22Rv1 (cell line): ENCODE measurements around the gene MED23.

Source experiments
- H3K27ac ChIP-seq: fragments of 450-650 bp; 2 replicates; pipeline ENCODE4 v1.5.1; 2017
- CTCF ChIP-seq: fragments of 450-650 bp; IDR thresholded peaks from 2 replicates; pipeline ENCODE4 v1.5.1; 2017; ENCODE audit warnings: mild to moderate bottlenecking
- ZFX ChIP-seq: fragments of 450-650 bp; IDR thresholded peaks from 2 replicates; pipeline ENCODE4 v1.6.1; 2017; ENCODE audit warnings: antibody characterized with exemption, borderline replicate concordance

Gene MED23

GRCh38 chr6:131657630-131658111 is 29.6 kb upstream of the MED23 start:
- TF ChIP-seq ZFX (no peak), CTCF (no peak)
- H3K27ac ChIP-seq = no peak overlapping the region

- TF ChIP-seq ZFX (no peak), CTCF (no peak)
- no peak overlapping the region for H3K27ac ChIP-seq
These were observed 29.2 kb upstream of the MED23 start for GRCh38 chr6:131657222-131657621.

GRCh38 chr6:131656667-131657066 is 28.6 kb upstream of the MED23 start:
- H3K27ac ChIP-seq = no peak overlapping the region
- TF ChIP-seq CTCF (no peak), ZFX (no peak)

- TF ChIP-seq CTCF = no peak
- no peak for TF ChIP-seq ZFX
- H3K27ac ChIP-seq = no peak overlapping the region
These were observed 27.9 kb upstream of the MED23 start for GRCh38 chr6:131655951-131656350.

GRCh38 chr6:131655387-131655786 is 27.3 kb upstream of the MED23 start:
- H3K27ac ChIP-seq = no peak overlapping the region
- TF ChIP-seq ZFX (no peak), CTCF (no peak)

- H3K27ac ChIP-seq = no peak overlapping the region
- TF ChIP-seq ZFX (no peak), CTCF (no peak)
These were observed 26.3 kb upstream of the MED23 start for GRCh38 chr6:131654326-131654725.

GRCh38 chr6:131652472-131652871 is 24.4 kb upstream of the MED23 start:
- TF ChIP-seq ZFX (no peak), CTCF (no peak)
- H3K27ac ChIP-seq = peak overlapping the region; percentile 84
